BLaER1 (cell line): Measurements from ENCODE around the gene RBM47.
"Not testable (repeated sequence)": the region's sequence is repeated elsewhere in the genome, so short reads cannot be mapped to it uniquely, and the experiment has no call there.

Source experiments
- H3K27ac ChIP-seq: shearing (Covaris generic); formaldehyde crosslinking; 2 replicates; pipeline ENCODE4 v1.8.1; 2022
- H3K27me3 ChIP-seq: shearing (Covaris generic); formaldehyde crosslinking; 2 replicates; pipeline ENCODE4 v1.8.1; 2022
- H3K36me3 ChIP-seq: shearing (Covaris generic); formaldehyde crosslinking; 2 replicates; pipeline ENCODE4 v1.8.1; 2022
- H3K4me1 ChIP-seq: shearing (Covaris generic); formaldehyde crosslinking; 2 replicates; pipeline ENCODE4 v1.8.1; 2022
- H3K4me2 ChIP-seq: shearing (Covaris generic); formaldehyde crosslinking; 2 replicates; pipeline ENCODE4 v1.8.1; 2022
- H3K4me3 ChIP-seq: shearing (Covaris generic); formaldehyde crosslinking; 2 replicates; pipeline ENCODE4 v1.8.1; 2022
- H3K9ac ChIP-seq: shearing (Covaris generic); formaldehyde crosslinking; 2 replicates; pipeline ENCODE4 v1.8.1; 2022
- H3K9me3 ChIP-seq: shearing (Covaris generic); formaldehyde crosslinking; 2 replicates; pipeline ENCODE4 v1.8.1; 2022
- H4K20me1 ChIP-seq: shearing (Covaris generic); formaldehyde crosslinking; 2 replicates; pipeline ENCODE4 v1.8.1; 2022
- Cebpa-rat ChIP-seq: shearing (Covaris generic); IDR thresholded peaks from 2 replicates; pipeline ENCODE4 v1.8.1; 2022

Gene RBM47

GRCh38 chr4:40406340-40406739 lies 223.3 kb downstream of the RBM47 start:
- Histone ChIP-seq H3K27ac (no peak overlapping the region), H3K27me3 (no peaks in the 10 kb centered on the region), H3K9me3 (peaks cover 28% of the 10 kb centered on the region), H3K4me2 (no peak overlapping the region), H3K4me3 (no peak overlapping the region), H4K20me1 (no peaks in the 10 kb centered on the region), H3K9ac (no peak overlapping the region), H3K36me3 (no peaks in the 10 kb centered on the region), H3K4me1 (no peaks in the 10 kb centered on the region)
- no peak for TF ChIP-seq Cebpa-rat

- Histone ChIP-seq H3K4me1 (no peaks in the 10 kb centered on the region), H3K9me3 (peaks cover 28% of the 10 kb centered on the region), H3K4me3 (no peak overlapping the region), H3K36me3 (no peaks in the 10 kb centered on the region), H3K4me2 (no peak overlapping the region), H3K9ac (no peak overlapping the region), H3K27ac (no peak overlapping the region), H4K20me1 (no peaks in the 10 kb centered on the region), H3K27me3 (no peaks in the 10 kb centered on the region)
- no peak for TF ChIP-seq Cebpa-rat
Measured at GRCh38 chr4:40405193-40405592, 224.5 kb downstream of the RBM47 start.

DNA sequence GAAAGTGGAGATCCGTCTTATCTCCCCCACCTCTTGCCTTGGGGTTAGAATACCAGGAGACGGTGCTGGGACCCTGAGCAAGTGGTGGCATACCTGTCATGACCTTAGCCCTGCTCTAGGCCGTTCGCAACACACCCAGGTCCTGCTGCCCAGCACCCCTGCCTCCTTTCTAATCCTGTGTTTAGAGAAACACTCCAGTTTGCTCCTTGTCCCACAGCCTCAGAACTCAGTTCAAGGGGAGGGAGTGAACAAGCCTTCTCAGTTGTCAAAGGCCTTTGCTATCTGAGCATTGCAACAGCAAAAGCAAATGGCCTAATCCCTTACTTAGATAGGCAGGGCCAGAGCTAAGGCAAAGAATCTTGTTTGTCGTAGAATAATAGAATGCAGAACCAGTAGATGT lies 226.6 kb downstream of the RBM47 start:
- Histone ChIP-seq H3K27ac (no peak overlapping the region), H3K27me3 (no peaks in the 10 kb centered on the region), H3K9ac (no peak overlapping the region), H3K36me3 (no peaks in the 10 kb centered on the region), H4K20me1 (no peaks in the 10 kb centered on the region), H3K4me2 (no peak overlapping the region), H3K9me3 (peaks cover 26% of the 10 kb centered on the region), H3K4me3 (no peak overlapping the region), H3K4me1 (no peaks in the 10 kb centered on the region)
- TF ChIP-seq Cebpa-rat, result no peak

- H3K4me3 ChIP-seq, result no peak overlapping the region
- no peak for TF ChIP-seq Cebpa-rat
Measured at GRCh38 chr4:40402556-40402955, 227.1 kb downstream of the RBM47 start.

DNA sequence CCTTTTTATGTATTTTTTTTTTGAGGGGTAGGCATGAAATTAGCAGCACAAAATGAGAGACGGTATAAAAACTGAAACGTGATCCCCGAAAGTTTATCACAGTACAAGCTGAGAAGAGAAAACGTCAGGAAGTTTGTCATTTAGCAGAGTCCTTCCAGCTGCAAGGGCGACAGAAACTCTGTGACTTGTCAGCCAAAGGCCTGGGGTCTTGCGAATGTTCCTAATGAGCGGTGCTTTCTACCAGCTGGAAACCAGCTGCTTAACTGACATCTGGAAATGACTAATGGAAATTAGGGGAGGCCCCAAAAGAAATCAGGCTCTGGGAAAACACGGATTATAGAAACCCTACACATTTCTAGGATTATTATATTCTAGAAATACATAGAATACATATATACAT lies 228.0 kb downstream of the RBM47 start:
- H3K4me2 ChIP-seq, result no peak overlapping the region
- no peaks in the 10 kb centered on the region for H3K27me3 ChIP-seq
- no peak overlapping the region for H3K9ac ChIP-seq
- H4K20me1 ChIP-seq, result no peaks in the 10 kb centered on the region
- H3K36me3 ChIP-seq, result no peaks in the 10 kb centered on the region
- no peak for TF ChIP-seq Cebpa-rat
- peaks cover 12% of the 10 kb centered on the region for H3K9me3 ChIP-seq
- H3K4me3 ChIP-seq, result no peak overlapping the region
- no peak overlapping the region for H3K27ac ChIP-seq
- peaks cover 12% of the 10 kb centered on the region for H3K4me1 ChIP-seq

More at GRCh38 chr4:40402556-40402955, 227.1 kb downstream of the RBM47 start:
- H3K9me3 ChIP-seq, result peaks cover 21% of the 10 kb centered on the region
- H3K36me3 ChIP-seq, result no peaks in the 10 kb centered on the region
- no peaks in the 10 kb centered on the region for H3K27me3 ChIP-seq
- H3K9ac ChIP-seq, result no peak overlapping the region
- H3K27ac ChIP-seq, result no peak overlapping the region
- peaks cover 3% of the 10 kb centered on the region for H3K4me1 ChIP-seq
- H3K4me2 ChIP-seq, result no peak overlapping the region
- no peaks in the 10 kb centered on the region for H4K20me1 ChIP-seq

DNA sequence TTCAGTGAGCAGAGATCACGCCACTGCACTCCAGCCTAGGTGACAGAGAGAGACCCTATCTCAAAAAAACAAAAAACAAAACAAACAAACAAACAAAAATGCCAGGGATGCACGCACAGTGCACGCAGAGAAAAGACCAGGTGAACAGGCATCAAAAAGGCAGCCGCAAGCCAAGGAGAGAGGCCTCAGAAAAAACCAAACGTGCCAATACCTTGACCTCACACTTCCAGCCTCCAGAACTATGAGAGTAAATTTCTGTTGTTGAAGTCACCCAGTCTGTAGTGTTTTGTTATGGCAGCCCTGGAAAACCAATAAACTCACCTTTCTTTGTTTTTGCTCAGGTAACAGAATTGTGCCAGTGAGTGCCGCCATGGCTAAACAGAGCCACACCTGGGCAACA lies 228.6 kb downstream of the RBM47 start:
- no peak overlapping the region for H3K9ac ChIP-seq
- H3K27ac ChIP-seq, result no peak overlapping the region
- no peak overlapping the region for H3K4me3 ChIP-seq
- H3K9me3 ChIP-seq, result peaks cover 7% of the 10 kb centered on the region
- H3K4me2 ChIP-seq, result no peak overlapping the region
- H3K36me3 ChIP-seq, result no peaks in the 10 kb centered on the region
- H3K27me3 ChIP-seq, result no peaks in the 10 kb centered on the region
- H3K4me1 ChIP-seq, result peaks cover 18% of the 10 kb centered on the region
- H4K20me1 ChIP-seq, result no peaks in the 10 kb centered on the region
- no peak for TF ChIP-seq Cebpa-rat

DNA sequence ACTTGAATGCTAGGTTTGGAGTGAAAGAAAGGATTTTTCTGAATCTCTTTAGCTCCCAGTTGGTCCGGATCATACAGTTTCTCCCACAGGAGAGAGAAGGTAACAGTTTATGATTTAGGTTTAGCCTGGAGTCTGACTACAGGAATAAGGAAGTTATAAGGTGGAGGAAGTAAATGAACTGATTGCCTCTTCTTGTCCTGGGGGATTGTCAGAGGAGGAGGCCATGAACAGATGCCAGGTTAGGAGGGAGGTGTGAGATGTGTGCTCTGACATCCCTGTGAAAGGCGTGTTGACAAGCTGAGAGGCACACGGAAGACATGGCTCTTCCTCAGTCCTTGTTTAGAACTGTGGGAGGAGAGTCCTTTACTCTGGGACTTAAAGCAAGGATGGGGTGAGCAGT lies 230.1 kb downstream of the RBM47 start:
- Histone ChIP-seq H3K9me3 (no peaks in the 10 kb centered on the region), H3K4me2 (no peak overlapping the region), H4K20me1 (no peaks in the 10 kb centered on the region), H3K36me3 (no peaks in the 10 kb centered on the region), H3K9ac (no peak overlapping the region), H3K27ac (no peak overlapping the region), H3K4me3 (no peak overlapping the region), H3K4me1 (peaks cover 33% of the 10 kb centered on the region), H3K27me3 (no peaks in the 10 kb centered on the region)
- TF ChIP-seq Cebpa-rat, result no peak

- no peak for TF ChIP-seq Cebpa-rat
- Histone ChIP-seq H3K4me2 (peak overlapping the region; percentile 80), H3K27ac (peak overlapping the region; percentile 20; the same call in 1 of the 2 replicates)
Measured at GRCh38 chr4:40395908-40396793, 233.5 kb downstream of the RBM47 start.

GRCh38 chr4:40395166-40395900 lies 234.3 kb downstream of the RBM47 start:
- no peaks in the 10 kb centered on the region for H4K20me1 ChIP-seq
- H3K27ac ChIP-seq, result no peak overlapping the region
- no peak overlapping the region for H3K4me3 ChIP-seq
- peaks cover 43% of the 10 kb centered on the region for H3K4me1 ChIP-seq
- peak overlapping the region; percentile 80 for H3K4me2 ChIP-seq
- no peaks in the 10 kb centered on the region for H3K9me3 ChIP-seq
- no peaks in the 10 kb centered on the region for H3K36me3 ChIP-seq
- TF ChIP-seq Cebpa-rat, result no peak
- no peak overlapping the region for H3K9ac ChIP-seq
- H3K27me3 ChIP-seq, result no peaks in the 10 kb centered on the region

More at GRCh38 chr4:40395908-40396793, 233.5 kb downstream of the RBM47 start:
- Histone ChIP-seq H3K9me3 (no peaks in the 10 kb centered on the region), H4K20me1 (no peaks in the 10 kb centered on the region), H3K4me1 (peaks cover 43% of the 10 kb centered on the region), H3K36me3 (no peaks in the 10 kb centered on the region), H3K27me3 (no peaks in the 10 kb centered on the region), H3K9ac (no peak overlapping the region; the same call in 1 of the 2 replicates), H3K4me3 (no peak overlapping the region; the same call in 1 of the 2 replicates)

GRCh38 chr4:40394236-40394635 lies 235.4 kb downstream of the RBM47 start:
- Histone ChIP-seq H3K4me3 (no peak overlapping the region), H3K27ac (no peak overlapping the region), H4K20me1 (no peaks in the 10 kb centered on the region), H3K9me3 (no peaks in the 10 kb centered on the region), H3K36me3 (no peaks in the 10 kb centered on the region), H3K4me1 (peaks cover 43% of the 10 kb centered on the region), H3K9ac (no peak overlapping the region), H3K27me3 (no peaks in the 10 kb centered on the region), H3K4me2 (peak overlapping the region; percentile 80)
- no peak for TF ChIP-seq Cebpa-rat

DNA sequence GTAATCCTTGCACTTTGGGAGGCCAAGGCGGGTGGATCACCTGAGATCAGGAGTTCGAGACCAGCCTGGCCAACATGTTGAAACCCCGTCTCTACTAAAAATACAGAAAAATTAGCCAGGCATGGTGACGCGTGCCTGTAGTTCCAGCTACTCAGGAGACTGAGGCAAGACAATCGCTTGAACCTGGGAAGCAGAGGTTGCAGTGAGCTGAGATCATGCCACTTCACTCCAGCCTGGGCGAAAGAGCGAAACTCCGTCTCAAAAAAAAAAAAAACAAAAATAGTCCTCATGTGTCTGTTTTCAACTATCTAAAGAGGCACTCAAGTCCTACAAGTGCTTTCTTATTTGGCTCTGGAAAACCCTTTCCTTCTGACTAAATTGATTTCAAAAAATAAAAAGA lies 237.4 kb downstream of the RBM47 start:
- H3K36me3 ChIP-seq, H3K27me3 ChIP-seq, H3K27ac ChIP-seq, H3K4me3 ChIP-seq, H3K9ac ChIP-seq, H3K9me3 ChIP-seq, H3K4me2 ChIP-seq, H4K20me1 ChIP-seq: not testable (repeated sequence)
- peaks cover 46% of the 10 kb centered on the region for H3K4me1 ChIP-seq
